ENCODE results near the gene TGFA. TPM values are rescaled to one million over a fixed set of nuclear protein-coding genes. Genes with fewer than 3 reads are reported as not detected.
A peak's percentile ranks its signal among the peaks of the same experiment; 100 is the strongest.

TGFA gene
- total RNA-seq, 2 experiments from 2014 or later = 0.47 to 0.88 TPM

GRCh38 chr2:70479816-70480215 is 73.8 kb downstream of the TGFA start:
- Histone ChIP-seq H3K27ac (ENCODE audit: low read depth in 1 of 2, low read length in 2 of 2) (no peak overlapping the region), H3K9me3 (ENCODE audit: control insufficient read depth in 1 of 2, insufficient read depth in 1 of 2, low read length in 2 of 2) (no peaks in the 10 kb centered on the region), H3K4me1 (ENCODE audit: insufficient read depth, low read length) (peaks cover 11% of the 10 kb centered on the region), H3K27me3 (ENCODE audit: control insufficient read depth in 1 of 2, insufficient read depth in 2 of 2, low read length in 2 of 2) (no peaks in the 10 kb centered on the region), H3K36me3 (ENCODE audit: insufficient read depth, low read length) (no peaks in the 10 kb centered on the region), H3K4me3 (ENCODE audit: low read length) (no peak overlapping the region)
- Mint-ChIP-seq H3K4me3 (no peak overlapping the region), H3K36me3 (ENCODE audit: low read depth) (no peaks in the 10 kb centered on the region), H3K4me1 (ENCODE audit: low read depth) (peaks cover 12% of the 10 kb centered on the region), H3K27ac (no peak overlapping the region), H3K9me3 (no peaks in the 10 kb centered on the region), H3K27me3 (no peaks in the 10 kb centered on the region)
- intact Hi-C loops (cut with DNase I, micrococcal nuclease) = no loop called here
- ATAC-seq (ENCODE audit: poor library complexity) (no peak), DNase-seq (no peak)
- ChIA-PET CTCF (no interaction called here), POLR2A (no interaction called here)
- TF ChIP-seq CTCF (IDR thresholded peaks at IDR 0.05) = no peak

- Histone ChIP-seq H3K9me3 (ENCODE audit: control insufficient read depth in 1 of 2, insufficient read depth in 1 of 2, low read length in 2 of 2) (no peaks in the 10 kb centered on the region), H3K27me3 (ENCODE audit: control insufficient read depth in 1 of 2, insufficient read depth in 2 of 2, low read length in 2 of 2) (no peaks in the 10 kb centered on the region), H3K36me3 (ENCODE audit: insufficient read depth, low read length) (no peaks in the 10 kb centered on the region), H3K4me3 (ENCODE audit: low read length) (no peak overlapping the region), H3K4me1 (ENCODE audit: insufficient read depth, low read length) (peaks cover 33% of the 10 kb centered on the region), H3K27ac (ENCODE audit: low read depth in 1 of 2, low read length in 2 of 2) (no peak overlapping the region)
- DNase-seq (no peak), ATAC-seq (ENCODE audit: poor library complexity) (no peak)
- H3K27ac Mint-ChIP-seq = no peak overlapping the region
- H3K27me3 Mint-ChIP-seq = no peaks in the 10 kb centered on the region
- no peaks in the 10 kb centered on the region for H3K36me3 Mint-ChIP-seq (ENCODE audit: low read depth)
- ChIA-PET CTCF (interaction anchor here (1.1 kb wide), 1 partner anchor 140 kb away, joined by 3 read pairs; no protein-coding TSS in a partner anchor), POLR2A (no interaction called here)
- no peak overlapping the region for H3K4me3 Mint-ChIP-seq
- H3K4me1 Mint-ChIP-seq (ENCODE audit: low read depth) = peaks cover 35% of the 10 kb centered on the region
- H3K9me3 Mint-ChIP-seq = no peaks in the 10 kb centered on the region
- no peak for TF ChIP-seq CTCF (IDR thresholded peaks at IDR 0.05)
- intact Hi-C loops (cut with DNase I, micrococcal nuclease) = no loop called here
Observed at GRCh38 chr2:70477441-70477844, 76.2 kb downstream of the TGFA start.

GRCh38 chr2:70475266-70475665 is 78.4 kb downstream of the TGFA start:
- no peak overlapping the region for H3K27ac ChIP-seq (ENCODE audit: low read depth in 1 of 2, low read length in 2 of 2)
- ChIA-PET CTCF (no interaction called here), POLR2A (interaction anchor here (1.3 kb wide), 1 partner anchor 35 kb away, joined by 3 read pairs; no protein-coding TSS in a partner anchor)
- H3K4me3 Mint-ChIP-seq = peak overlapping the region; percentile 46
- no peaks in the 10 kb centered on the region for H3K27me3 Mint-ChIP-seq
- no peaks in the 10 kb centered on the region for H3K36me3 ChIP-seq (ENCODE audit: insufficient read depth, low read length)
- H3K36me3 Mint-ChIP-seq (ENCODE audit: low read depth) = no peaks in the 10 kb centered on the region
- H3K27me3 ChIP-seq (ENCODE audit: control insufficient read depth in 1 of 2, insufficient read depth in 2 of 2, low read length in 2 of 2) = no peaks in the 10 kb centered on the region
- DNase-seq (peak in 7 of 14 experiments; percentile 2 to 51 (median 35)), ATAC-seq (ENCODE audit: poor library complexity) (peak; percentile 65)
- H3K4me1 ChIP-seq (ENCODE audit: insufficient read depth, low read length) = peaks cover 49% of the 10 kb centered on the region
- intact Hi-C loops (cut with DNase I, micrococcal nuclease) = no loop called here
- H3K4me1 Mint-ChIP-seq (ENCODE audit: low read depth) = peaks cover 52% of the 10 kb centered on the region
- no peaks in the 10 kb centered on the region for H3K9me3 ChIP-seq (ENCODE audit: control insufficient read depth in 1 of 2, insufficient read depth in 1 of 2, low read length in 2 of 2)
- TF ChIP-seq CTCF (IDR thresholded peaks at IDR 0.05) = no peak
- H3K4me3 ChIP-seq (ENCODE audit: low read length) = no peak overlapping the region
- no peak overlapping the region for H3K27ac Mint-ChIP-seq
- no peaks in the 10 kb centered on the region for H3K9me3 Mint-ChIP-seq
